Astrocyte (in vitro differentiated cells and primary cell): ENCODE results near the gene LIX1L. TPM values are rescaled to one million over a fixed set of nuclear protein-coding genes. Genes with fewer than 3 reads are reported as not detected.

Source experiments
- DNase-seq: peaks from one replicate; pipeline ENCODE4 v3.0.0-alpha.2; 2010; ENCODE audit warnings: low read depth
- FAIRE-seq: peaks from 2 replicates; lab custom pipeline; 2011; peaks lifted over from hg19 to GRCh38; lab: Jason Lieb, UNC
- H2AFZ ChIP-seq: 2 replicates; pipeline ENCODE4 v1.6.0; 2012; ENCODE audit warnings: low read depth, low read length, inconsistent platforms
- H3K27ac ChIP-seq: 2 replicates; pipeline ENCODE4 v1.5.1; 2011; ENCODE audit warnings: low read depth, low read length, inconsistent platforms
- H3K27me3 ChIP-seq: 2 replicates; pipeline ENCODE4 v1.6.0; 2011; ENCODE audit warnings: low read length, inconsistent platforms; ENCODE audit not compliant: insufficient read depth
- H3K36me3 ChIP-seq: 2 replicates; pipeline ENCODE4 v1.5.1; 2011; ENCODE audit warnings: low read length, inconsistent platforms; ENCODE audit not compliant: insufficient read depth
- H3K4me1 ChIP-seq: 2 replicates; pipeline ENCODE4 v1.5.1; 2011; ENCODE audit warnings: low read length, inconsistent platforms; ENCODE audit not compliant: insufficient read depth
- H3K4me2 ChIP-seq: 2 replicates; pipeline ENCODE4 v1.6.0; 2012; ENCODE audit warnings: low read length, inconsistent platforms
- H3K4me3 ChIP-seq: 2 replicates; pipeline ENCODE4 v1.5.1; 2011; ENCODE audit warnings: low read depth, mild to moderate bottlenecking, low read length, inconsistent platforms; ENCODE audit not compliant: insufficient read depth
- H3K79me2 ChIP-seq: 2 replicates; pipeline ENCODE4 v1.6.0; 2012; ENCODE audit warnings: mild to moderate bottlenecking, low read length, inconsistent platforms; ENCODE audit not compliant: insufficient read depth
- H3K9ac ChIP-seq: 2 replicates; pipeline ENCODE4 v1.6.0; 2012; ENCODE audit warnings: mild to moderate bottlenecking, low read length, inconsistent platforms
- H3K9me3 ChIP-seq: 2 replicates; pipeline ENCODE4 v1.5.1; 2012; ENCODE audit warnings: low read depth, mild to moderate bottlenecking, low read length, inconsistent platforms; ENCODE audit not compliant: insufficient read depth
- H4K20me1 ChIP-seq: 2 replicates; pipeline ENCODE4 v1.6.0; 2012; ENCODE audit warnings: low read length, inconsistent platforms; ENCODE audit not compliant: insufficient read depth
- H3K27ac Mint-ChIP-seq: one replicate; pipeline ENCODE4 v1.8.0; 2021; ENCODE audit warnings: mild to moderate bottlenecking, mixed read lengths; ENCODE audit not compliant: unreplicated experiment
- H3K27me3 Mint-ChIP-seq: one replicate; pipeline ENCODE4 v1.8.0; 2021; ENCODE audit warnings: low read depth, mixed read lengths; ENCODE audit not compliant: unreplicated experiment
- H3K36me3 Mint-ChIP-seq: one replicate; pipeline ENCODE4 v1.8.0; 2021; ENCODE audit warnings: low read depth, mixed read lengths; ENCODE audit not compliant: unreplicated experiment
- H3K4me1 Mint-ChIP-seq: one replicate; pipeline ENCODE4 v1.8.0; 2021; ENCODE audit warnings: low read depth, mixed read lengths; ENCODE audit not compliant: unreplicated experiment
- H3K4me3 Mint-ChIP-seq: one replicate; pipeline ENCODE4 v1.8.0; 2021; ENCODE audit warnings: mild to moderate bottlenecking, moderate library complexity, mixed read lengths; ENCODE audit not compliant: unreplicated experiment
- H3K9me3 Mint-ChIP-seq: one replicate; pipeline ENCODE4 v1.8.0; 2021; ENCODE audit warnings: mild to moderate bottlenecking, mixed read lengths; ENCODE audit not compliant: unreplicated experiment
- CTCF ChIP-seq: IDR thresholded peaks from 2 replicates; pipeline ENCODE4 v1.5.1; 2011; ENCODE audit warnings: low read depth, mild to moderate bottlenecking, inconsistent platforms, low read length, moderate library complexity; ENCODE audit not compliant: insufficient read depth
- EZH2 ChIP-seq: IDR thresholded peaks from 2 replicates; pipeline ENCODE4 v1.6.1; 2012; ENCODE audit warnings: mild to moderate bottlenecking, low read length, inconsistent platforms; ENCODE audit not compliant: insufficient read depth
- total RNA-seq: library from RNA; stranded (reverse); gene quantifications from 2 replicates; pipeline ENCODE4 v1.2.1, GENCODE V29; 2021

The LIX1L gene
- total RNA-seq, 1 donor from 2014 or later = 37.2 TPM

- Histone ChIP-seq H3K9ac (no peak overlapping the region), H3K4me3 (no peak overlapping the region), H3K4me2 (no peak overlapping the region), H3K36me3 (peaks cover 5% of the 10 kb centered on the region), H3K27ac (no peak overlapping the region), H4K20me1 (peaks cover 5% of the 10 kb centered on the region), H3K79me2 (no peaks in the 10 kb centered on the region), H3K4me1 (peaks cover 12% of the 10 kb centered on the region), H2AFZ (no peak overlapping the region), H3K27me3 (no peaks in the 10 kb centered on the region), H3K9me3 (no peaks in the 10 kb centered on the region)
- no peaks in the 10 kb centered on the region for H3K9me3 Mint-ChIP-seq
- no peak for TF ChIP-seq EZH2
- H3K27ac Mint-ChIP-seq = no peak overlapping the region
- no peak for FAIRE-seq
- peaks cover 12% of the 10 kb centered on the region for H3K36me3 Mint-ChIP-seq
- no peak overlapping the region for H3K4me3 Mint-ChIP-seq
- DNase-seq = no peak
- no peaks in the 10 kb centered on the region for H3K27me3 Mint-ChIP-seq
- H3K4me1 Mint-ChIP-seq = peaks cover 23% of the 10 kb centered on the region
Measured at GRCh38 chr1:145987926-145988325, 30.1 kb upstream of the LIX1L start.

- Mint-ChIP-seq H3K4me1 (peaks cover 20% of the 10 kb centered on the region), H3K27ac (no peak overlapping the region), H3K27me3 (no peaks in the 10 kb centered on the region), H3K9me3 (no peaks in the 10 kb centered on the region), H3K36me3 (peaks cover 1% of the 10 kb centered on the region), H3K4me3 (no peak overlapping the region)
- H3K4me2 ChIP-seq = no peak overlapping the region
- no peak overlapping the region for H2AFZ ChIP-seq
- no peaks in the 10 kb centered on the region for H3K27me3 ChIP-seq
- no peak for TF ChIP-seq CTCF
- TF ChIP-seq EZH2 = no peak
- no peak overlapping the region for H3K27ac ChIP-seq
- no peaks in the 10 kb centered on the region for H3K79me2 ChIP-seq
- FAIRE-seq (no peak), DNase-seq (no peak)
- H3K9ac ChIP-seq = no peak overlapping the region
- H3K4me1 ChIP-seq = peaks cover 12% of the 10 kb centered on the region
- no peak overlapping the region for H3K4me3 ChIP-seq
- H3K9me3 ChIP-seq = no peaks in the 10 kb centered on the region
- H4K20me1 ChIP-seq = no peaks in the 10 kb centered on the region
- no peaks in the 10 kb centered on the region for H3K36me3 ChIP-seq
Measured at GRCh38 chr1:145986551-145986950, 28.7 kb upstream of the LIX1L start.

GRCh38 chr1:145985502-145986439, 28.0 kb upstream of the LIX1L start:
- peak overlapping the region; percentile 50 for H3K4me2 ChIP-seq
- DNase-seq = peak; percentile 44
- Mint-ChIP-seq H3K36me3 (no peaks in the 10 kb centered on the region), H3K27me3 (no peaks in the 10 kb centered on the region), H3K4me1 (peaks cover 19% of the 10 kb centered on the region), H3K27ac (peak overlapping the region; percentile 80), H3K9me3 (no peaks in the 10 kb centered on the region), H3K4me3 (peak overlapping the region; percentile 75)
- no peaks in the 10 kb centered on the region for H3K36me3 ChIP-seq
- peaks cover 12% of the 10 kb centered on the region for H3K4me1 ChIP-seq
- H3K9me3 ChIP-seq = no peaks in the 10 kb centered on the region
- no peaks in the 10 kb centered on the region for H3K79me2 ChIP-seq
- TF ChIP-seq CTCF (no peak), EZH2 (no peak)
- peak overlapping the region; percentile 62 for H2AFZ ChIP-seq
- no peak overlapping the region for H3K27ac ChIP-seq
- no peaks in the 10 kb centered on the region for H3K27me3 ChIP-seq
- H3K9ac ChIP-seq = no peak overlapping the region
- H4K20me1 ChIP-seq = no peaks in the 10 kb centered on the region
- H3K4me3 ChIP-seq = no peak overlapping the region
- no peak for FAIRE-seq
